ENCODE measurements around the gene FKBP6. TPM values are rescaled to one million over a fixed set of nuclear protein-coding genes. Genes with fewer than 3 reads are reported as not detected.
"Not testable (repeated sequence)": the region's sequence is repeated elsewhere in the genome, so short reads cannot be mapped to it uniquely, and the experiment has no call there.

The FKBP6 gene
- total RNA-seq, 5 donors from 2014 or later (not counting 1 experiment from before 2014, with no cell fraction given) = not detected

- H3K27me3 ChIP-seq (replicated peaks in 1 of 2; ENCODE audit: control insufficient read depth in 2 of 2, extremely low read depth in 1 of 2, insufficient read depth in 2 of 2, low read length in 1 of 2) = peaks cover 0 to 2% of the 10 kb centered on the region in 2 experiments
- Mint-ChIP-seq H3K9me3 (no peaks in the 10 kb centered on the region), H3K27me3 (no peaks in the 10 kb centered on the region), H3K4me1 (peaks cover 13 to 19% (median 16%) of the 10 kb centered on the region in 3 donors), H3K36me3 (no peaks in the 10 kb centered on the region), H3K4me3 (no peak overlapping the region), H3K27ac (no peak overlapping the region)
- DNase-seq (no peak), ATAC-seq (replicated peaks in 1 of 4) (no peak)
- POLR2A ChIA-PET = no interaction called here
- H3K4me3 ChIP-seq (ENCODE audit: control insufficient read depth in 1 of 2, extremely low read depth in 1 of 2, low read length in 1 of 2) = no peak overlapping the region
- H3K36me3 ChIP-seq (ENCODE audit: control insufficient read depth in 2 of 2, extremely low read depth in 1 of 2, insufficient read depth in 1 of 2, low read length in 1 of 2) = no peaks in the 10 kb centered on the region
- H3K9me3 ChIP-seq = no peaks in the 10 kb centered on the region
- no peak overlapping the region for H3K27ac ChIP-seq (ENCODE audit: low read length)
- H3K4me1 ChIP-seq (ENCODE audit: control insufficient read depth in 1 of 2, extremely low read depth in 1 of 2, insufficient read depth in 2 of 2, low read length in 2 of 2) = peaks cover 0 to 14% of the 10 kb centered on the region in 2 experiments
- 96% methylated on average over 38 of the region's 48 CpGs for whole genome bisulfite sequencing (ENCODE audit: insufficient coverage)
- CTCF ChIA-PET = no interaction called here
These were observed 15.0 kb upstream of the FKBP6 start for GRCh38 chr7:73312831-73313520.

DNA sequence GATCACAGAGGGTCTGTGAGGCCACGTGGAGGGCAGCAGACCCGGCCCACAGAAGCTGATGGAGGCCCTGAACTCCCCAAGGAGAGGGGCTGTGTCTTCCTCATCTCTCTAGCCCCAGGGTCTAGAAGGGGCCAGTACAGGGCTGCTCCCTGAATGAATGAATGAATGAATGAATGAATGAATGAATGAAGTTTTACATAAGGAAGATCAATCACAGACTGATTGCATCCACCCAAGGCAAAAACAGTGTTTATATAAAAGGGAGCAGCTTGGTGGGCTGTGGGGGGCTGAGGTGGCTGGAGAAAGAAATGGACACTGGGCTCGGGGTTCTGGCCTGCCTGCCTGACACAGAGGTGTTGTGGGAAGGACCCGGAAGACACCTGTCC, 14.4 kb upstream of the FKBP6 start:
- H3K4me3 ChIP-seq (ENCODE audit: control insufficient read depth in 1 of 2, extremely low read depth in 1 of 2, low read length in 1 of 2) = no peak overlapping the region
- H3K4me1 ChIP-seq (ENCODE audit: control insufficient read depth in 1 of 2, extremely low read depth in 1 of 2, insufficient read depth in 2 of 2, low read length in 2 of 2) = peaks cover 0 to 10% of the 10 kb centered on the region in 2 experiments
- no peaks in the 10 kb centered on the region for H3K36me3 Mint-ChIP-seq
- peaks cover 11 to 16% (median 11%) of the 10 kb centered on the region in 3 donors for H3K4me1 Mint-ChIP-seq
- H3K36me3 ChIP-seq (ENCODE audit: control insufficient read depth in 2 of 2, extremely low read depth in 1 of 2, insufficient read depth in 1 of 2, low read length in 1 of 2) = no peaks in the 10 kb centered on the region
- 76% methylated on average over 3 of the region's 4 CpGs for WGBS (ENCODE audit: insufficient coverage)
- no peak for ATAC-seq (replicated peaks in 1 of 4)
- H3K9me3 ChIP-seq = no peaks in the 10 kb centered on the region
- no peak for DNase-seq
- no peak overlapping the region for H3K27ac Mint-ChIP-seq
- H3K27ac ChIP-seq (ENCODE audit: low read length) = no peak overlapping the region
- ChIA-PET CTCF (no interaction called here), POLR2A (no interaction called here)
- no peaks in the 10 kb centered on the region for H3K9me3 Mint-ChIP-seq
- H3K4me3 Mint-ChIP-seq = no peak overlapping the region
- H3K27me3 Mint-ChIP-seq = no peaks in the 10 kb centered on the region
- H3K27me3 ChIP-seq (replicated peaks in 1 of 2; ENCODE audit: control insufficient read depth in 2 of 2, extremely low read depth in 1 of 2, insufficient read depth in 2 of 2, low read length in 1 of 2) = peaks cover 0 to 2% of the 10 kb centered on the region in 2 experiments

- no peak overlapping the region for H3K27ac ChIP-seq (ENCODE audit: low read length)
- 88% methylated on average over 4 of the region's 5 CpGs for WGBS (ENCODE audit: insufficient coverage)
- ChIA-PET POLR2A (no interaction called here), CTCF (no interaction called here)
- no peaks in the 10 kb centered on the region for H3K9me3 ChIP-seq
- Mint-ChIP-seq H3K9me3 (no peaks in the 10 kb centered on the region), H3K4me3 (no peak overlapping the region), H3K4me1 (peaks cover 3 to 8% (median 4%) of the 10 kb centered on the region in 3 donors), H3K36me3 (no peaks in the 10 kb centered on the region), H3K27ac (no peak overlapping the region), H3K27me3 (no peaks in the 10 kb centered on the region)
- peaks cover 0 to 2% of the 10 kb centered on the region in 2 experiments for H3K27me3 ChIP-seq (replicated peaks in 1 of 2; ENCODE audit: control insufficient read depth in 2 of 2, extremely low read depth in 1 of 2, insufficient read depth in 2 of 2, low read length in 1 of 2)
- no peak for DNase-seq
- H3K4me1 ChIP-seq (ENCODE audit: control insufficient read depth in 1 of 2, extremely low read depth in 1 of 2, insufficient read depth in 2 of 2, low read length in 2 of 2) = peaks cover 0 to 4% of the 10 kb centered on the region in 2 experiments
- no peaks in the 10 kb centered on the region for H3K36me3 ChIP-seq (ENCODE audit: control insufficient read depth in 2 of 2, extremely low read depth in 1 of 2, insufficient read depth in 1 of 2, low read length in 1 of 2)
- H3K4me3 ChIP-seq (ENCODE audit: control insufficient read depth in 1 of 2, extremely low read depth in 1 of 2, low read length in 1 of 2) = no peak overlapping the region
- no peak for ATAC-seq (replicated peaks in 1 of 4)
These were observed 13.7 kb upstream of the FKBP6 start for GRCh38 chr7:73314271-73314670.

- Histone ChIP-seq H3K27me3 (replicated peaks in 1 of 2; ENCODE audit: control insufficient read depth in 2 of 2, extremely low read depth in 1 of 2, insufficient read depth in 2 of 2, low read length in 1 of 2) (peaks cover 0 to 2% of the 10 kb centered on the region in 2 experiments), H3K4me3 (ENCODE audit: control insufficient read depth in 1 of 2, extremely low read depth in 1 of 2, low read length in 1 of 2) (no peak overlapping the region), H3K36me3 (ENCODE audit: control insufficient read depth in 2 of 2, extremely low read depth in 1 of 2, insufficient read depth in 1 of 2, low read length in 1 of 2) (no peaks in the 10 kb centered on the region), H3K9me3 (no peaks in the 10 kb centered on the region), H3K27ac (ENCODE audit: low read length) (no peak overlapping the region), H3K4me1 (ENCODE audit: control insufficient read depth in 1 of 2, extremely low read depth in 1 of 2, insufficient read depth in 2 of 2, low read length in 2 of 2) (no peaks in the 10 kb centered on the region)
- H3K27ac Mint-ChIP-seq = no peak overlapping the region
- POLR2A ChIA-PET = interaction anchor here in 1 of 2 donors (0.6 kb wide), 1 partner anchor 66 kb away, joined by 3 read pairs; no protein-coding TSS in a partner anchor
- no peak for DNase-seq
- no peak overlapping the region for H3K4me3 Mint-ChIP-seq
- 93% methylated on average over 5 of the region's 9 CpGs for WGBS (ENCODE audit: insufficient coverage)
- H3K27me3 Mint-ChIP-seq = no peaks in the 10 kb centered on the region
- no peaks in the 10 kb centered on the region for H3K4me1 Mint-ChIP-seq
- ATAC-seq (replicated peaks in 1 of 4) = no peak
- H3K36me3 Mint-ChIP-seq = no peaks in the 10 kb centered on the region
- CTCF ChIA-PET = no interaction called here
- H3K9me3 Mint-ChIP-seq = no peaks in the 10 kb centered on the region
These were observed 11.4 kb upstream of the FKBP6 start for GRCh38 chr7:73316521-73316920.

GRCh38 chr7:73318656-73319204, 9.2 kb upstream of the FKBP6 start:
- H3K36me3 ChIP-seq (ENCODE audit: control insufficient read depth in 2 of 2, extremely low read depth in 1 of 2, insufficient read depth in 1 of 2, low read length in 1 of 2); H3K4me3 ChIP-seq (ENCODE audit: control insufficient read depth in 1 of 2, extremely low read depth in 1 of 2, low read length in 1 of 2); CTCF ChIA-PET; DNase-seq; H3K4me1 Mint-ChIP-seq; H3K27me3 Mint-ChIP-seq; H3K9me3 ChIP-seq; H3K9me3 Mint-ChIP-seq; H3K4me3 Mint-ChIP-seq; POLR2A ChIA-PET; ATAC-seq (replicated peaks in 1 of 4); H3K36me3 Mint-ChIP-seq; H3K27me3 ChIP-seq (replicated peaks in 1 of 2; ENCODE audit: control insufficient read depth in 2 of 2, extremely low read depth in 1 of 2, insufficient read depth in 2 of 2, low read length in 1 of 2); H3K4me1 ChIP-seq (ENCODE audit: control insufficient read depth in 1 of 2, extremely low read depth in 1 of 2, insufficient read depth in 2 of 2, low read length in 2 of 2); H3K27ac Mint-ChIP-seq; H3K27ac ChIP-seq (ENCODE audit: low read length): not testable (repeated sequence)
- 87% methylated on average over 4 of the region's 18 CpGs for WGBS (ENCODE audit: insufficient coverage)

- CTCF ChIA-PET; H3K4me3 ChIP-seq (ENCODE audit: control insufficient read depth in 1 of 2, extremely low read depth in 1 of 2, low read length in 1 of 2): not testable (repeated sequence)
These were observed 8.4 kb upstream of the FKBP6 start for GRCh38 chr7:73319541-73319940.

More at GRCh38 chr7:73319541-73319940, 8.4 kb upstream of the FKBP6 start:
- DNase-seq; H3K27ac ChIP-seq (ENCODE audit: low read length); H3K4me3 Mint-ChIP-seq; POLR2A ChIA-PET; H3K9me3 Mint-ChIP-seq; ATAC-seq (replicated peaks in 1 of 4); H3K27me3 Mint-ChIP-seq; H3K9me3 ChIP-seq; H3K36me3 Mint-ChIP-seq; H3K27me3 ChIP-seq (replicated peaks in 1 of 2; ENCODE audit: control insufficient read depth in 2 of 2, extremely low read depth in 1 of 2, insufficient read depth in 2 of 2, low read length in 1 of 2); H3K36me3 ChIP-seq (ENCODE audit: control insufficient read depth in 2 of 2, extremely low read depth in 1 of 2, insufficient read depth in 1 of 2, low read length in 1 of 2); H3K27ac Mint-ChIP-seq: not testable (repeated sequence)
- 86% methylated on average over 7 of the region's 9 CpGs for WGBS (ENCODE audit: insufficient coverage)
- peaks cover 0 to 11% of the 10 kb centered on the region in 2 experiments for H3K4me1 ChIP-seq (ENCODE audit: control insufficient read depth in 1 of 2, extremely low read depth in 1 of 2, insufficient read depth in 2 of 2, low read length in 2 of 2)
- H3K4me1 Mint-ChIP-seq = peaks cover 11 to 14% (median 11%) of the 10 kb centered on the region in 3 donors
